Esophagus muscularis mucosa (tissue), 4 donors: ENCODE measurements around the gene IPPK. TPM values are rescaled to one million over a fixed set of nuclear protein-coding genes. Genes with fewer than 3 reads are reported as not detected.

Experiments
- DNase-seq: peaks from one replicate; pipeline ENCODE4 v3.0.0-alpha.2; 2017; ENCODE audit errors: extremely low spot score
- H3K27ac ChIP-seq, 4 donors: fragments of 200-600 bp; sonication (generic); replicated peaks in 1 of 4; 1 replicate in 3 of 4; 2 replicates in 1 of 4; pipeline ENCODE4 v1.5.1; 2016 to 2019; ENCODE audit warnings: mild to moderate bottlenecking in 1 of 4
- H3K27me3 ChIP-seq, 4 donors: fragments of 200-600 bp; sonication (generic); one replicate each; pipeline versions ENCODE4 v1.5.1 to v1.6.0; 2016 to 2019
- H3K36me3 ChIP-seq, 4 donors: fragments of 200-600 bp; sonication (generic); one replicate each; pipeline ENCODE4 v1.5.1; 2016 to 2019
- H3K4me1 ChIP-seq, 4 donors: fragments of 200-600 bp; sonication (generic); one replicate each; pipeline ENCODE4 v1.5.1; 2016 to 2019
- H3K4me3 ChIP-seq, 4 donors: fragments of 200-600 bp; sonication (generic); 1 replicate in 2 of 4; 2 replicates in 2 of 4; pipeline ENCODE4 v1.5.1; 2016 to 2019; ENCODE audit warnings: mild to moderate bottlenecking in 4 of 4, moderate library complexity in 1 of 4
- H3K9me3 ChIP-seq, 4 donors: fragments of 200-600 bp; sonication (generic); 1 replicate in 3 of 4; 2 replicates in 1 of 4; pipeline ENCODE4 v1.5.1; 2016 to 2019
- CTCF ChIP-seq, 3 experiments: fragments of 200-600 bp in 2 of 3; fragments of 450-650 bp in 1 of 3; sonication (generic) in 2 of 3; IDR thresholded peaks; one replicate each; pipeline ENCODE4 v1.5.1; 2017 to 2019; ENCODE audit warnings: antibody characterized with exemption in 3 of 3, mild to moderate bottlenecking in 2 of 3, moderate library complexity in 1 of 3
- EP300 ChIP-seq: sonication (generic); formaldehyde crosslinking; IDR thresholded peaks from one replicate; pipeline ENCODE4 v1.6.1; 2017; ENCODE audit warnings: antibody characterized with exemption
- POLR2A ChIP-seq: fragments of 450-650 bp; IDR thresholded peaks from one replicate; pipeline ENCODE4 v1.6.1; 2017; ENCODE audit warnings: antibody characterized with exemption, moderate library complexity, mild to moderate bottlenecking, low read depth
- POLR2AphosphoS5 ChIP-seq, 2 donors: sonication (generic); formaldehyde crosslinking; IDR thresholded peaks; one replicate each; pipeline ENCODE4 v1.6.1; 2017; ENCODE audit warnings: antibody characterized with exemption in 2 of 2
- WGBS: methylation state at CpG from one replicate; pipeline ENCODE4 v1.1.5; 2018; 5-methylcytosine and 5-hydroxymethylcytosine counted together
- intact Hi-C: fragments of 100-400 bp; cut with DNase I; formaldehyde crosslinking; loops from one replicate; pipeline ENCODE4 v1.15.1; 2023
- total RNA-seq, 4 donors: library from RNA; depleted of rRNA; stranded (reverse); fragments of >200 nt; gene quantifications; one replicate each; pipeline versions ENCODE4 v1.1.0 to v1.2.1, GENCODE V29; 2016

Gene IPPK
- total RNA-seq, 4 donors from 2014 or later = 5.0 to 8.4 (median 6.1) TPM

- H3K36me3 ChIP-seq = peaks cover 3 to 7% (median 5%) of the 10 kb centered on the region in 4 donors
- no peak for DNase-seq
- 79% methylated on average over 2 of the region's 2 CpGs for WGBS
- intact Hi-C loops = no loop called here
- no peaks in the 10 kb centered on the region for H3K9me3 ChIP-seq
- H3K4me3 ChIP-seq = no peak overlapping the region
- TF ChIP-seq POLR2A (no peak), POLR2AphosphoS5 (IDR thresholded peaks at IDR 0.05) (no peak), CTCF (IDR thresholded peaks at IDR 0.05) (no peak), EP300 (no peak)
- H3K27ac ChIP-seq = no peak overlapping the region
- no peaks in the 10 kb centered on the region for H3K4me1 ChIP-seq
- H3K27me3 ChIP-seq = no peaks in the 10 kb centered on the region
Observed at GRCh38 chr9:92704528-92704927, 34.6 kb upstream of the IPPK start.

DNA sequence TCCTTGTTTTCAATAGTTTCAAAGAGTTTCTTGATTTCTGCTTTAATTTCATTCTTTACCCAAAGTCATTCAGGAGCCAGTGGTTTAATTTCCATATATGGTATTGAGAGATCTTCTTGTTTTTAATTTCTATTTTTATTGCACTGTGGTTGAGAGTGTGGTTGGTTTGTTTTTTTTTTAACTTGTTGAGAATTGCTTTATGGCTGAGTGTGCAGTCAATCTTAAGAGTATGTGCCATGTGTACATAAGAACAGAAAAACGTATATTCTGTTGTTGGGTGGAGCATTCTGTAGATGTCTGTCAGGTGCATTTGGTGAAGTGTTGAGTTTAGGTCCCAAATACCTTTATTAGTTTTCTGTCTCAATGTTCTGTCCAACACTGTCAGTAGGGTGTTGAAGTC lies 26.7 kb upstream of the IPPK start:
- no peak for TF ChIP-seq POLR2AphosphoS5 (IDR thresholded peaks at IDR 0.05)
- no peak for TF ChIP-seq CTCF (IDR thresholded peaks at IDR 0.05)
- no peak for TF ChIP-seq POLR2A
- TF ChIP-seq EP300 = no peak
- Histone ChIP-seq H3K4me1 (no peaks in the 10 kb centered on the region), H3K27ac (no peak overlapping the region), H3K4me3 (no peak overlapping the region), H3K36me3 (no peaks in the 10 kb centered on the region), H3K9me3 (peaks cover 0 to 18% (median 7%) of the 10 kb centered on the region in 4 donors), H3K27me3 (no peaks in the 10 kb centered on the region)
- intact Hi-C loops = no loop called here
- 93% methylated on average over 1 of the region's 1 CpG for WGBS
- no peak for DNase-seq

- intact Hi-C loops = no loop called here
- H3K9me3 ChIP-seq = peaks cover 0 to 26% (median 13%) of the 10 kb centered on the region in 4 donors
- no peaks in the 10 kb centered on the region for H3K36me3 ChIP-seq
- no peaks in the 10 kb centered on the region for H3K27me3 ChIP-seq
- no peak for TF ChIP-seq POLR2A
- TF ChIP-seq CTCF (IDR thresholded peaks at IDR 0.05) = peak in 1 of 3 experiments; percentile 2
- no peak for TF ChIP-seq POLR2AphosphoS5 (IDR thresholded peaks at IDR 0.05)
- H3K27ac ChIP-seq = no peak overlapping the region
- no peaks in the 10 kb centered on the region for H3K4me1 ChIP-seq
- 82% methylated on average over 3 of the region's 3 CpGs for WGBS
- no peak overlapping the region for H3K4me3 ChIP-seq
- no peak for DNase-seq
Observed at GRCh38 chr9:92686954-92687353, 17.0 kb upstream of the IPPK start.

- Histone ChIP-seq H3K4me1 (no peaks in the 10 kb centered on the region), H3K27ac (no peak overlapping the region), H3K36me3 (no peaks in the 10 kb centered on the region), H3K4me3 (no peak overlapping the region), H3K27me3 (peaks cover 0 to 4% (median 0%) of the 10 kb centered on the region in 4 donors), H3K9me3 (peaks cover 0 to 7% (median 3%) of the 10 kb centered on the region in 4 donors)
- intact Hi-C loops = no loop called here
- TF ChIP-seq CTCF (IDR thresholded peaks at IDR 0.05) (no peak), EP300 (no peak), POLR2AphosphoS5 (IDR thresholded peaks at IDR 0.05) (no peak), POLR2A (no peak)
- WGBS = 100% methylated on average over 3 of the region's 5 CpGs
- no peak for DNase-seq
Observed at GRCh38 chr9:92685022-92685421, 15.1 kb upstream of the IPPK start.

- TF ChIP-seq POLR2A = no peak
- TF ChIP-seq EP300 = no peak
- no peak for TF ChIP-seq POLR2AphosphoS5 (IDR thresholded peaks at IDR 0.05)
- no peak for TF ChIP-seq CTCF (IDR thresholded peaks at IDR 0.05)
- Histone ChIP-seq H3K9me3 (no peaks in the 10 kb centered on the region), H3K4me3 (no peak overlapping the region), H3K27me3 (peaks cover 0 to 4% (median 0%) of the 10 kb centered on the region in 4 donors), H3K27ac (no peak overlapping the region), H3K36me3 (no peaks in the 10 kb centered on the region), H3K4me1 (no peaks in the 10 kb centered on the region)
- no peak for DNase-seq
- intact Hi-C loops = no loop called here
- 93% methylated on average over 8 of the region's 8 CpGs for WGBS
Observed at GRCh38 chr9:92682269-92682668, 12.3 kb upstream of the IPPK start.
